Measurements from ENCODE around the gene CNTN4. TPM values are rescaled to one million over a fixed set of nuclear protein-coding genes. Genes with fewer than 3 reads are reported as not detected.

The CNTN4 gene
- total and polyA plus RNA-seq, 2 of the 8 experiments (the other 6 are each of a cell fraction or from before 2014, with no cell fraction given), result 0.41 to 2.2 TPM

GRCh38 chr3:2547049-2547448, 448.4 kb downstream of the CNTN4 start (continued):
- no peak for TF ChIP-seq EZH2 (IDR thresholded peaks at IDR 0.05; ENCODE audit: low read depth, low read length, severe bottlenecking)
